HG03469 (cell line): Measurements from ENCODE around the gene SLC25A13.

Experiments used
- ATAC-seq: cut with Tn5 transposase; IDR thresholded peaks from one replicate; pipeline ENCODE4 v1.9.1; 2021; ENCODE audit warnings: mild to moderate bottlenecking, moderate library complexity, moderate number of reproducible peaks; ENCODE audit not compliant: unreplicated experiment

The SLC25A13 gene

GRCh38 chr7:96111405-96111804 is 210.5 kb downstream of the SLC25A13 start:
- ATAC-seq, result no peak

GRCh38 chr7:96104984-96105383 is 216.9 kb downstream of the SLC25A13 start:
- no peak for ATAC-seq

- no peak for ATAC-seq
These were observed 219.6 kb downstream of the SLC25A13 start for GRCh38 chr7:96102096-96102811.

GRCh38 chr7:96100737-96101136 is 221.2 kb downstream of the SLC25A13 start:
- no peak for ATAC-seq

- no peak for ATAC-seq
These were observed 224.1 kb downstream of the SLC25A13 start for GRCh38 chr7:96097835-96098234.

GRCh38 chr7:96093435-96093834 is 228.5 kb downstream of the SLC25A13 start:
- ATAC-seq, result no peak

GRCh38 chr7:96090756-96091155 is 231.1 kb downstream of the SLC25A13 start:
- ATAC-seq, result no peak

GRCh38 chr7:96089511-96089910 is 232.4 kb downstream of the SLC25A13 start:
- no peak for ATAC-seq

- no peak for ATAC-seq
These were observed 233.3 kb downstream of the SLC25A13 start for GRCh38 chr7:96088579-96088978.

GRCh38 chr7:96085953-96086352 is 235.9 kb downstream of the SLC25A13 start:
- ATAC-seq, result no peak

GRCh38 chr7:96084881-96085553 is 236.9 kb downstream of the SLC25A13 start:
- no peak for ATAC-seq

GRCh38 chr7:96080027-96080426 is 241.9 kb downstream of the SLC25A13 start:
- no peak for ATAC-seq

GRCh38 chr7:96076350-96076707 is 245.6 kb downstream of the SLC25A13 start:
- ATAC-seq, result no peak

GRCh38 chr7:96075510-96076349 is 246.2 kb downstream of the SLC25A13 start:
- ATAC-seq, result peak; percentile 70

- no peak for ATAC-seq
These were observed 247.0 kb downstream of the SLC25A13 start for GRCh38 chr7:96074871-96075270.
